ENCODE results near the gene ABCB8. TPM values are rescaled to one million over a fixed set of nuclear protein-coding genes. Genes with fewer than 3 reads are reported as not detected.

Gene ABCB8
- total and polyA plus RNA-seq, 8 donors, result 20.5 to 52.1 (median 26.9) TPM

- peaks cover 0 to 14% of the 10 kb centered on the region in 2 donors for H3K27me3 ChIP-seq
- TF ChIP-seq CTCF (IDR thresholded peaks at IDR 0.05), result no peak
- ATAC-seq (peak; percentile 68), DNase-seq (peak in 3 of 4 donors; percentile 80 to 91 (median 80))
- H3K4me1 ChIP-seq, result peaks cover 0 to 28% of the 10 kb centered on the region in 2 donors
- no peaks in the 10 kb centered on the region for H3K36me3 ChIP-seq
- H3K27ac ChIP-seq, result peak overlapping the region; percentile 39 to 59
- peak overlapping the region in 1 of 2 donors; percentile 34 for H3K4me3 ChIP-seq
- H3K9me3 ChIP-seq, result peaks cover 0 to 12% of the 10 kb centered on the region in 2 donors
- intact Hi-C loops (cut with DNase I), result no loop called here
Measured at GRCh38 chr7:150994141-150994837, 34.0 kb upstream of the ABCB8 start.

GRCh38 chr7:150994838-150995510 is 33.3 kb upstream of the ABCB8 start:
- Histone ChIP-seq H3K27ac (peak overlapping the region in 1 of 2 donors; percentile 39), H3K4me3 (peak overlapping the region in 1 of 2 donors; percentile 34), H3K27me3 (peaks cover 0 to 14% of the 10 kb centered on the region in 2 donors), H3K36me3 (no peaks in the 10 kb centered on the region), H3K9me3 (peaks cover 0 to 10% of the 10 kb centered on the region in 2 donors), H3K4me1 (peaks cover 0 to 25% of the 10 kb centered on the region in 2 donors)
- no peak for TF ChIP-seq CTCF (IDR thresholded peaks at IDR 0.05)
- DNase-seq (no peak), ATAC-seq (no peak)
- intact Hi-C loops (cut with DNase I), result no loop called here

- no peak for TF ChIP-seq CTCF (IDR thresholded peaks at IDR 0.05)
- ATAC-seq (peak; percentile 12), DNase-seq (no peak)
- no peak overlapping the region for H3K4me3 ChIP-seq
- H3K36me3 ChIP-seq, result peaks cover 0 to 2% of the 10 kb centered on the region in 2 donors
- intact Hi-C loops (cut with DNase I), result no loop called here
- H3K27ac ChIP-seq, result no peak overlapping the region
- H3K27me3 ChIP-seq, result peaks cover 0 to 14% of the 10 kb centered on the region in 2 donors
- peaks cover 0 to 25% of the 10 kb centered on the region in 2 donors for H3K4me1 ChIP-seq
- no peaks in the 10 kb centered on the region for H3K9me3 ChIP-seq
Measured at GRCh38 chr7:150996376-150997074, 31.7 kb upstream of the ABCB8 start.

- ATAC-seq, result no peak
- Histone ChIP-seq H3K36me3 (peaks cover 0 to 5% of the 10 kb centered on the region in 2 donors), H3K4me1 (peaks cover 0 to 25% of the 10 kb centered on the region in 2 donors), H3K4me3 (no peak overlapping the region), H3K27me3 (peaks cover 0 to 14% of the 10 kb centered on the region in 2 donors), H3K27ac (no peak overlapping the region), H3K9me3 (no peaks in the 10 kb centered on the region)
- intact Hi-C loops (cut with DNase I), result no loop called here
- DNase-seq, result no peak
- TF ChIP-seq CTCF (IDR thresholded peaks at IDR 0.05), result no peak
Measured at GRCh38 chr7:150997075-150997511, 31.2 kb upstream of the ABCB8 start.

Measured in left lung (tissue), 10 donors.